SK-N-SH (cell line): Measurements from ENCODE around the gene IKZF5. TPM values are rescaled to one million over a fixed set of nuclear protein-coding genes. Genes with fewer than 3 reads are reported as not detected.

Experiments used
- CTCF ChIA-PET: fragments of 300-600, 350-600 bp; formaldehyde crosslinking; extraction: SDS; loops from one replicate; lab custom pipeline; 2021; lab: Yijun Ruan, JAX
- POLR2A ChIA-PET: fragments of 350-600 bp; sonication (Branson Sonifier 250); formaldehyde crosslinking; extraction: SDS; loops from one replicate; lab custom pipeline; 2020; ENCODE audit warnings: antibody characterized with exemption, inconsistent platforms; lab: Yijun Ruan, JAX
- DNase-seq: peaks from one replicate; pipeline ENCODE4 v3.0.0; 2012
- H2AFZ ChIP-seq: fragments of 200-600 bp; sonication (generic); 2 replicates; pipeline ENCODE4 v1.8.1; 2016; ENCODE audit warnings: antibody characterized with exemption, mild to moderate bottlenecking, low read depth
- H3F3A ChIP-seq: fragments of 200-600 bp; sonication (generic); replicated peaks from 2 replicates; pipeline ENCODE3; 2016; ENCODE audit warnings: antibody characterized with exemption, mild to moderate bottlenecking; ENCODE audit not compliant: insufficient read depth
- H3K27ac ChIP-seq, 2 experiments: fragments of 200-500 bp in 1 of 2; fragments of 200-600 bp in 1 of 2; sonication (Bioruptor generic) in 1 of 2; sonication (generic), shearing (Covaris generic) in 1 of 2; 2 replicates each; pipeline versions ENCODE4 v1.5.1 to v1.6.1; 2014 to 2016; ENCODE audit warnings: low read depth in 2 of 2, inconsistent platforms in 1 of 2, low read length in 1 of 2, mild to moderate bottlenecking in 1 of 2, mixed read lengths in 1 of 2
- H3K27me3 ChIP-seq: fragments of 200-600 bp; sonication (generic), shearing (Covaris generic); 2 replicates; pipeline ENCODE4 v1.6.1; 2016; ENCODE audit warnings: mixed run types; ENCODE audit not compliant: insufficient read depth
- H3K36me3 ChIP-seq, 2 experiments: fragments of 200-500 bp in 1 of 2; fragments of 200-600 bp in 1 of 2; sonication (Bioruptor generic) in 1 of 2; sonication (generic) in 1 of 2; replicated peaks in 1 of 2; 2 replicates each; pipeline versions ENCODE3 to v1.5.1; 2014 to 2016; ENCODE audit warnings: low read length in 1 of 2, mild to moderate bottlenecking in 1 of 2; ENCODE audit not compliant: insufficient read depth in 2 of 2, control insufficient read depth in 1 of 2
- H3K4me1 ChIP-seq, 2 experiments: fragments of 200-500 bp in 1 of 2; fragments of 200-600 bp in 1 of 2; sonication (Bioruptor generic) in 1 of 2; sonication (generic), shearing (Covaris generic) in 1 of 2; 2 replicates each; pipeline versions ENCODE4 v1.5.1 to v1.6.1; 2014 to 2016; ENCODE audit warnings: low read depth in 1 of 2, low read length in 1 of 2, mixed run types in 1 of 2; ENCODE audit not compliant: insufficient read depth in 2 of 2, control insufficient read depth in 1 of 2
- H3K4me2 ChIP-seq: fragments of 200-600 bp; sonication (generic), shearing (Covaris generic); 2 replicates; pipeline ENCODE4 v1.6.1; 2017; ENCODE audit warnings: mixed run types
- H3K4me3 ChIP-seq, 2 experiments: fragments of 200-500 bp in 1 of 2; fragments of 200-600 bp in 1 of 2; sonication (Bioruptor generic) in 1 of 2; sonication (generic), shearing (Covaris generic) in 1 of 2; 2 replicates each; pipeline versions ENCODE4 v1.5.1 to v1.8.1; 2014 to 2016; ENCODE audit warnings: low read depth in 2 of 2, inconsistent platforms in 1 of 2, low read length in 1 of 2, mild to moderate bottlenecking in 1 of 2, mixed read lengths in 1 of 2, moderate library complexity in 1 of 2
- H3K79me2 ChIP-seq: fragments of 200-600 bp; sonication (generic); 2 replicates; pipeline ENCODE4 v1.8.1; 2017; ENCODE audit warnings: mild to moderate bottlenecking; ENCODE audit not compliant: insufficient read depth
- H3K9ac ChIP-seq: fragments of 200-600 bp; sonication (generic); 2 replicates; pipeline ENCODE4 v1.6.1; 2017; ENCODE audit warnings: mixed run types
- H3K9me2 ChIP-seq: fragments of 200-600 bp; sonication (generic); 2 replicates; pipeline ENCODE4 v1.6.1; 2017; ENCODE audit warnings: mixed run types
- H3K9me3 ChIP-seq: fragments of 200-600 bp; sonication (generic); 2 replicates; pipeline ENCODE4 v1.6.1; 2017; ENCODE audit warnings: mixed run types, mild to moderate bottlenecking, moderate library complexity
- H4K20me1 ChIP-seq: fragments of 200-600 bp; sonication (generic); 2 replicates; pipeline ENCODE4 v1.6.1; 2017; ENCODE audit warnings: mild to moderate bottlenecking, mixed run types; ENCODE audit not compliant: insufficient read depth
- EP300 ChIP-seq, 2 experiments: IDR thresholded peaks; 2 replicates each; pipeline versions ENCODE4 v1.4.0 to v1.6.1; 2012; ENCODE audit warnings: borderline replicate concordance in 1 of 2, low read depth in 1 of 2, low read length in 1 of 2
- IRF3 ChIP-seq: fragments of 150-350 bp; IDR thresholded peaks from 2 replicates; pipeline ENCODE4 v1.6.1; 2016; ENCODE audit warnings: mild to moderate bottlenecking, low read depth, low read length
- MXI1 ChIP-seq: IDR thresholded peaks from 2 replicates; pipeline ENCODE4 v1.6.1; 2012; ENCODE audit warnings: mild to moderate bottlenecking, low read depth, low read length, improper control_type of control experiment
- NRF1 ChIP-seq: IDR thresholded peaks from 2 replicates; pipeline ENCODE4 v1.6.1; 2012; ENCODE audit warnings: low read depth, mild to moderate bottlenecking, low read length
- POLR2AphosphoS5 ChIP-seq: IDR thresholded peaks from 2 replicates; pipeline ENCODE4 v1.6.1; 2012; ENCODE audit warnings: low read depth, low read length
- RFX5 ChIP-seq: IDR thresholded peaks from 2 replicates; pipeline ENCODE4 v1.6.1; 2012; ENCODE audit warnings: mild to moderate bottlenecking, improper control_type of control experiment, low read length
- SMC3 ChIP-seq: IDR thresholded peaks from 2 replicates; pipeline ENCODE4 v1.6.1; 2012; ENCODE audit warnings: low read depth, low read length, improper control_type of control experiment
- TCF12 ChIP-seq: IDR thresholded peaks from 2 replicates; pipeline ENCODE4 v1.4.0; 2012
- USF1 ChIP-seq: IDR thresholded peaks from 2 replicates; pipeline ENCODE4 v1.4.0; 2012; ENCODE audit warnings: low read depth, borderline replicate concordance
- ZBTB33 ChIP-seq: IDR thresholded peaks from 2 replicates; pipeline ENCODE4 v1.4.0; 2012; ENCODE audit warnings: low read depth, borderline replicate concordance
- WGBS: methylation state at CpG from one replicate; pipeline ENCODE4 v1.1.6; 2017; ENCODE audit warnings: low lambda C conversion rate; 5-methylcytosine and 5-hydroxymethylcytosine counted together
- polyA plus RNA-seq, 3 experiments: library from polyadenylated mRNA; depleted of rRNA; stranded (reverse); fragments of >200 nt; gene quantifications; 2 replicates each; pipeline ENCODE4 v1.2.3, GENCODE V29; 2012
- TF ChIP-seq, protein P1 (sequence below): IDR thresholded peaks from 2 replicates; pipeline ENCODE4 v1.6.1; 2012; ENCODE audit warnings: mild to moderate bottlenecking, low read depth, low read length, moderate library complexity

The IKZF5 gene
- polyA plus RNA-seq, 1 of the 3 experiments (the other 2 are of a cell fraction), result 2.9 TPM

- peaks cover 49% of the 10 kb centered on the region for H3K79me2 ChIP-seq
- no peak for TF ChIP-seq POLR2AphosphoS5
- no peak for TF ChIP-seq ZBTB33
- TF ChIP-seq EP300 (IDR thresholded peaks at IDR 0.05; ENCODE audit: borderline replicate concordance in 1 of 2, low read depth in 1 of 2, low read length in 1 of 2), result no peak
- no peak for TF ChIP-seq RFX5
- TF ChIP-seq MXI1, result no peak
- TF ChIP-seq TCF12, result no peak
- TF ChIP-seq NRF1, result no peak
- TF ChIP-seq, protein P1, sequence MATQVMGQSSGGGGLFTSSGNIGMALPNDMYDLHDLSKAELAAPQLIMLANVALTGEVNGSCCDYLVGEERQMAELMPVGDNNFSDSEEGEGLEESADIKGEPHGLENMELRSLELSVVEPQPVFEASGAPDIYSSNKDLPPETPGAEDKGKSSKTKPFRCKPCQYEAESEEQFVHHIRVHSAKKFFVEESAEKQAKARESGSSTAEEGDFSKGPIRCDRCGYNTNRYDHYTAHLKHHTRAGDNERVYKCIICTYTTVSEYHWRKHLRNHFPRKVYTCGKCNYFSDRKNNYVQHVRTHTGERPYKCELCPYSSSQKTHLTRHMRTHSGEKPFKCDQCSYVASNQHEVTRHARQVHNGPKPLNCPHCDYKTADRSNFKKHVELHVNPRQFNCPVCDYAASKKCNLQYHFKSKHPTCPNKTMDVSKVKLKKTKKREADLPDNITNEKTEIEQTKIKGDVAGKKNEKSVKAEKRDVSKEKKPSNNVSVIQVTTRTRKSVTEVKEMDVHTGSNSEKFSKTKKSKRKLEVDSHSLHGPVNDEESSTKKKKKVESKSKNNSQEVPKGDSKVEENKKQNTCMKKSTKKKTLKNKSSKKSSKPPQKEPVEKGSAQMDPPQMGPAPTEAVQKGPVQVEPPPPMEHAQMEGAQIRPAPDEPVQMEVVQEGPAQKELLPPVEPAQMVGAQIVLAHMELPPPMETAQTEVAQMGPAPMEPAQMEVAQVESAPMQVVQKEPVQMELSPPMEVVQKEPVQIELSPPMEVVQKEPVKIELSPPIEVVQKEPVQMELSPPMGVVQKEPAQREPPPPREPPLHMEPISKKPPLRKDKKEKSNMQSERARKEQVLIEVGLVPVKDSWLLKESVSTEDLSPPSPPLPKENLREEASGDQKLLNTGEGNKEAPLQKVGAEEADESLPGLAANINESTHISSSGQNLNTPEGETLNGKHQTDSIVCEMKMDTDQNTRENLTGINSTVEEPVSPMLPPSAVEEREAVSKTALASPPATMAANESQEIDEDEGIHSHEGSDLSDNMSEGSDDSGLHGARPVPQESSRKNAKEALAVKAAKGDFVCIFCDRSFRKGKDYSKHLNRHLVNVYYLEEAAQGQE, result no peak
- no peak for TF ChIP-seq SMC3
- no peak for TF ChIP-seq USF1
- no peak for TF ChIP-seq IRF3
- WGBS, result 99% methylated on average over 6 of the region's 6 CpGs
- no peak for DNase-seq
- no peaks in the 10 kb centered on the region for H3K9me2 ChIP-seq
- no peaks in the 10 kb centered on the region for H4K20me1 ChIP-seq
- ChIA-PET POLR2A (interaction anchor here (0.6 kb wide), 1 partner anchor 139 kb away, joined by 5 read pairs; no protein-coding TSS in a partner anchor), CTCF (interaction anchor here (4.1 kb wide), 1 partner anchor 17 kb away, joined by 18 read pairs; the partner anchor contains the start of gene PSTK)
- H2AFZ ChIP-seq, result no peak overlapping the region
- H3K4me2 ChIP-seq, result no peak overlapping the region
- no peak overlapping the region for H3K27ac ChIP-seq
- no peaks in the 10 kb centered on the region for H3K27me3 ChIP-seq
- no peaks in the 10 kb centered on the region for H3K4me1 ChIP-seq
- no peak overlapping the region for H3K4me3 ChIP-seq
- peaks cover 34 to 42% of the 10 kb centered on the region in 2 experiments for H3K36me3 ChIP-seq
- no peaks in the 10 kb centered on the region for H3F3A ChIP-seq
- no peaks in the 10 kb centered on the region for H3K9me3 ChIP-seq
- no peak overlapping the region for H3K9ac ChIP-seq
Observed at GRCh38 chr10:122998360-122998917, 10.2 kb downstream of the IKZF5 start.
